ENCODE measurements around the gene TRRAP.

GRCh38 chr7:99008181-99008631, 129.9 kb downstream of the TRRAP start:
- TF ChIP-seq CTCF (IDR thresholded peaks at IDR 0.05) (no peak), POLR2A (IDR thresholded peaks at IDR 0.05) (no peak)
